Loucy (cell line): ENCODE measurements around the gene ZNF831.

Source experiments
- H2AFZ ChIP-seq: fragments of 200-600 bp; sonication (generic); 2 replicates; pipeline ENCODE4 v1.6.0; 2016; ENCODE audit warnings: antibody characterized with exemption, mild to moderate bottlenecking, low read length, moderate library complexity
- H3F3A ChIP-seq: fragments of 200-600 bp; 2 replicates; pipeline ENCODE4 v1.6.0; 2016; ENCODE audit warnings: antibody characterized with exemption, low read depth, mild to moderate bottlenecking
- H3K27me3 ChIP-seq: fragments of 200-600 bp; sonication (generic); 2 replicates; pipeline ENCODE4 v1.6.1; 2014; ENCODE audit warnings: low read length, mild to moderate bottlenecking; ENCODE audit not compliant: insufficient read depth, poor library complexity, severe bottlenecking
- H3K36me3 ChIP-seq: fragments of 200-600 bp; sonication (generic); 2 replicates; pipeline ENCODE4 v1.6.1; 2016; ENCODE audit warnings: low read length; ENCODE audit not compliant: insufficient read depth
- H3K4me1 ChIP-seq: fragments of 200-600 bp; sonication (generic); 2 replicates; pipeline ENCODE4 v1.5.1; 2014; ENCODE audit warnings: low read length, mild to moderate bottlenecking; ENCODE audit not compliant: insufficient read depth, poor library complexity, severe bottlenecking
- H3K4me2 ChIP-seq: fragments of 200-600 bp; sonication (generic); 2 replicates; pipeline ENCODE4 v1.6.0; 2014; ENCODE audit warnings: antibody characterized with exemption, low read length, low read depth, mild to moderate bottlenecking; ENCODE audit not compliant: poor library complexity, severe bottlenecking
- H3K4me3 ChIP-seq: fragments of 200-600 bp; sonication (generic); 2 replicates; pipeline ENCODE4 v1.5.1; 2014; ENCODE audit warnings: low read length, mild to moderate bottlenecking, mixed read lengths; ENCODE audit not compliant: poor library complexity, severe bottlenecking
- H3K79me2 ChIP-seq: fragments of 200-600 bp; sonication (generic); 2 replicates; pipeline ENCODE4 v1.6.1; 2014; ENCODE audit warnings: low read length; ENCODE audit not compliant: insufficient read depth
- H3K9ac ChIP-seq: fragments of 200-600 bp; sonication (generic); 2 replicates; pipeline ENCODE4 v1.6.0; 2014; ENCODE audit warnings: mild to moderate bottlenecking, low read depth, low read length, moderate library complexity; ENCODE audit not compliant: poor library complexity, severe bottlenecking
- H3K9me2 ChIP-seq: fragments of 200-600 bp; sonication (generic); replicated peaks from 2 replicates; pipeline ENCODE4 v1.6.1; 2016; ENCODE audit warnings: low read depth, low read length, mixed read lengths
- H3K9me3 ChIP-seq: fragments of 200-600 bp; sonication (generic); 2 replicates; pipeline ENCODE4 v1.6.1; 2014; ENCODE audit warnings: mild to moderate bottlenecking, antibody characterized with exemption, low read length, low read depth; ENCODE audit not compliant: insufficient read depth
- H4K20me1 ChIP-seq: fragments of 200-600 bp; sonication (generic); 2 replicates; pipeline ENCODE4 v1.6.0; 2014; ENCODE audit warnings: antibody characterized with exemption, low read length, mild to moderate bottlenecking; ENCODE audit not compliant: insufficient read depth, poor library complexity, severe bottlenecking
- EZH2phosphoT487 ChIP-seq: fragments of 200-600 bp; IDR thresholded peaks from 2 replicates; pipeline ENCODE4 v1.6.1; 2018; ENCODE audit warnings: antibody characterized with exemption, mild to moderate bottlenecking, moderate library complexity, borderline replicate concordance
- TF ChIP-seq, protein P1 (sequence below): fragments of 200-600 bp; sonication (generic); conservative IDR thresholded peaks from 2 replicates; pipeline ENCODE4 v1.5.1; 2014; ENCODE audit warnings: mild to moderate bottlenecking, antibody characterized with exemption, low read length

ZNF831 gene

DNA sequence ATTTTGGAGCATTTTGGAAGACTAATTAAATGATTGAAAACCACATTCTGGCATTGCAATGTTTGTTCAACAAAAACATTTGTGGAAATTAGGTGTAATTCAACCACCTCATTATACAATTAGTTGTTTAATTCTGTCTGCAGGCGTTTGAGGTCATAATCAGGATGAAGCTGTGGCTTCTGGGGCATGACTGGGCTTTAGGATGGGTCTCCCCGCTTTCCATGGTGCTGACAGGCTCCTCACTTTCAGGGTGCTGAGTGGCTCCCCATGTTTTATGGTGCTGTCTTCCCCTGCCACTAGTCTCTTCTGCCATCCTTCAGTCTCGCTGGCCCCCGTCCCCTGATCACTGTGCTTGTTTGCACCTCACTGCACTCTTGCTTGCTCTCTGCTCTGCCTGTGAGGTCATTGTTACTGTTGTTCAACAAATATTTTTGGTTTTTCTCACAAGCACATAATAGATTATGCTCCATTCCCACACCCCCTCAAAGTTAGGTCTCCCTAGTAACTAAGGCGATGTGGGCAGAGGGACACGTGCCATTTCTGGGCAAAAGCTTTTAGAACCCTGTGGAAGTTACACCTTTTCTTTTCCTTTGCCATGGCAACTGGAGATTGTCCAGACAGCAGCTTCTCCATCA lies 25.4 kb upstream of the ZNF831 start:
- no peaks in the 10 kb centered on the region for H3K27me3 ChIP-seq
- H3K9me2 ChIP-seq: no peaks in the 10 kb centered on the region
- no peak overlapping the region for H3K9ac ChIP-seq
- TF ChIP-seq, protein P1, sequence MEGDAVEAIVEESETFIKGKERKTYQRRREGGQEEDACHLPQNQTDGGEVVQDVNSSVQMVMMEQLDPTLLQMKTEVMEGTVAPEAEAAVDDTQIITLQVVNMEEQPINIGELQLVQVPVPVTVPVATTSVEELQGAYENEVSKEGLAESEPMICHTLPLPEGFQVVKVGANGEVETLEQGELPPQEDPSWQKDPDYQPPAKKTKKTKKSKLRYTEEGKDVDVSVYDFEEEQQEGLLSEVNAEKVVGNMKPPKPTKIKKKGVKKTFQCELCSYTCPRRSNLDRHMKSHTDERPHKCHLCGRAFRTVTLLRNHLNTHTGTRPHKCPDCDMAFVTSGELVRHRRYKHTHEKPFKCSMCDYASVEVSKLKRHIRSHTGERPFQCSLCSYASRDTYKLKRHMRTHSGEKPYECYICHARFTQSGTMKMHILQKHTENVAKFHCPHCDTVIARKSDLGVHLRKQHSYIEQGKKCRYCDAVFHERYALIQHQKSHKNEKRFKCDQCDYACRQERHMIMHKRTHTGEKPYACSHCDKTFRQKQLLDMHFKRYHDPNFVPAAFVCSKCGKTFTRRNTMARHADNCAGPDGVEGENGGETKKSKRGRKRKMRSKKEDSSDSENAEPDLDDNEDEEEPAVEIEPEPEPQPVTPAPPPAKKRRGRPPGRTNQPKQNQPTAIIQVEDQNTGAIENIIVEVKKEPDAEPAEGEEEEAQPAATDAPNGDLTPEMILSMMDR: no peak
- no peak for TF ChIP-seq EZH2phosphoT487
- H3K9me3 ChIP-seq: no peaks in the 10 kb centered on the region
- H3F3A ChIP-seq: no peaks in the 10 kb centered on the region
- no peak overlapping the region for H3K4me2 ChIP-seq
- no peak overlapping the region for H3K4me3 ChIP-seq
- no peak overlapping the region for H2AFZ ChIP-seq
- no peaks in the 10 kb centered on the region for H3K4me1 ChIP-seq
- no peaks in the 10 kb centered on the region for H3K79me2 ChIP-seq
- H3K36me3 ChIP-seq: no peaks in the 10 kb centered on the region
- H4K20me1 ChIP-seq: no peaks in the 10 kb centered on the region

DNA sequence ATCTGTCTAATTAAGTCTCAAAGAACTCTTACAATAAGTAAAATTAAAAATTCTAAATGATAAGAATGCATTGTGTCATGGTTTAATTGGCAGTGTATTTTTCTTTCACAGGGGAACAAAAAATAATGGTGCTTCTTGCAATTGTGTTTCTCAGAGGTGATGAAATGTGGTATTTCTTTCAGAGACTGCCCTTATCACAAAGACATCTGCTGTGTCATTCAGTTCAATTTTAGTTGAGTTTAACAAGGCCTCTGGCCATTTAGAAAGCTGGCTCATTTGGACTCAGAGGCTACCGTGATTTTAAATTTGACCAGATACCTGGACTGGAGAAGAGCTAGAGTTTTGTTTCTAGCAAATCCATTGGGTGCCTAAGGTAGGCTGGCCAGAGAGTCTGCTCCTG lies 23.6 kb upstream of the ZNF831 start:
- Histone ChIP-seq H3K9me2 (no peaks in the 10 kb centered on the region), H2AFZ (no peak overlapping the region), H3K4me2 (no peak overlapping the region)

DNA sequence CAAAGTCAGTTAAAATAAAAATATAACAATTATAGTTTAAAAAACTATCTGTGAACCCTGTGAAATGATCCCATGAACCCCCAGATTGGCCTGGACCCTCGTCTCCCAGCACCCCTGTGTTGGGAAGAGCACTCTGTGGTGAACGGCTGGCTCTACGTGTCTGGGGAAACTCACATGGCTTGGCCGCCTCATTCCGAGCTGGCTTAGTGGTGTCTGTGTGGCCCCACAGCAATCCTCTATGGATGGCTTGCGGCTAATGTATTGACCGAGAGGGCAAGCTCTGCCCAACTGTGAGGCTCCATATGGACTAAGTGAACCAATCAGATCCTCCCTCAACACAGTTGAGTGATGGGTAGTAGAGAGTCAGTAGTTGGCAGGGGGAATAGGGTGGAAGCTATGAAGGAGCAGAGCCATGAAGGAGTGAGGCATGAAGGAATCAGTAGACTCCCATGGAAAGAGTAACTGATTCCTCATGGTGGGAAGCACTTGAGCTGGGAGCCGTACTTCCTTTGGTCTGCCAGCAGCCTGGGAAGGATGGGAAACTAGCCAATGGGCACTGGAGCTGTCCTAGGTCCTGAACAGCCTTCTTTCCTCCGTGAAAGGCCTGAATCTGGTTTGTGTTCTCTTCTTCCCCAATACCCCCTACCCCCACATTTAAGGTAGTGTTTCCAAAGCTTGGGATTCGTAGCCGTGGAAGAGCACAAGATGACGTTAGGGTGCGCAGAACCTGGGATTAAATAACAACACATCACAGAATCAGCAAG lies 21.6 kb upstream of the ZNF831 start:
- H3K4me2 ChIP-seq: no peak overlapping the region
- H3K9me2 ChIP-seq: no peaks in the 10 kb centered on the region
- H3K79me2 ChIP-seq: no peaks in the 10 kb centered on the region
- no peak overlapping the region for H2AFZ ChIP-seq
- no peak overlapping the region for H3K4me3 ChIP-seq
- H3K9me3 ChIP-seq: no peaks in the 10 kb centered on the region
- no peaks in the 10 kb centered on the region for H3K4me1 ChIP-seq
- no peaks in the 10 kb centered on the region for H3F3A ChIP-seq
- no peak overlapping the region for H3K9ac ChIP-seq
- no peaks in the 10 kb centered on the region for H4K20me1 ChIP-seq
- H3K27me3 ChIP-seq: no peaks in the 10 kb centered on the region
- no peak for TF ChIP-seq EZH2phosphoT487
- TF ChIP-seq, protein P1: no peak
- no peaks in the 10 kb centered on the region for H3K36me3 ChIP-seq

More for the DNA sequence above, 23.6 kb upstream of the ZNF831 start:
- TF ChIP-seq, protein P1: no peak
- TF ChIP-seq EZH2phosphoT487: no peak
- H3K27me3 ChIP-seq: no peaks in the 10 kb centered on the region
- no peak overlapping the region for H3K4me3 ChIP-seq
- no peak overlapping the region for H3K9ac ChIP-seq
- no peaks in the 10 kb centered on the region for H3K4me1 ChIP-seq
- no peaks in the 10 kb centered on the region for H4K20me1 ChIP-seq
- no peaks in the 10 kb centered on the region for H3K79me2 ChIP-seq
- H3K36me3 ChIP-seq: no peaks in the 10 kb centered on the region
- no peaks in the 10 kb centered on the region for H3F3A ChIP-seq
- H3K9me3 ChIP-seq: no peaks in the 10 kb centered on the region
